Measurements from ENCODE around the gene FAM13C. TPM values are rescaled to one million over a fixed set of nuclear protein-coding genes. Genes with fewer than 3 reads are reported as not detected.
A peak's percentile ranks its signal among the peaks of the same experiment; 100 is the strongest.

Gene FAM13C
- total and polyA plus RNA-seq, 9 of the 15 experiments (the other 6 are each of a cell fraction or from before 2014, with no cell fraction given) = not detected

- BruUV-seq (replicated peaks) = no TSS peak
- ChIA-PET CTCF (ENCODE audit: low intra/inter-chr PET ratio) (interaction anchor here (0.7 kb wide), 1 partner anchor 350 kb away, joined by 5 read pairs; no protein-coding TSS in a partner anchor), POLR2A (no interaction called here)
- in situ Hi-C loops (cut with MboI) (no loop called here), intact Hi-C loops (cut with micrococcal nuclease) (no loop called here)
- no peak overlapping the region for H3K4me3 ChIP-seq
- H3K9me3 ChIP-seq (replicated peaks; ENCODE audit: control insufficient read depth, insufficient read depth, low read depth, low read length) = no peaks in the 10 kb centered on the region
- no peak for ATAC-seq
- H3K27ac ChIP-seq (ENCODE audit: extremely low read depth, low read depth, low read length) = no peak overlapping the region
- H3K36me3 ChIP-seq (ENCODE audit: control insufficient read depth, insufficient read depth, low read length) = no peaks in the 10 kb centered on the region
- H3K4me1 ChIP-seq (replicated peaks in 1 of 2; ENCODE audit: control insufficient read depth in 2 of 2, insufficient read depth in 2 of 2, low read length in 2 of 2) = no peaks in the 10 kb centered on the region
- no peak overlapping the region for H2AFZ ChIP-seq (ENCODE audit: low read depth, low read length)
- H3K4me2 ChIP-seq (ENCODE audit: insufficient read depth, low read length) = no peak overlapping the region
- no peaks in the 10 kb centered on the region for H3K9me1 ChIP-seq (ENCODE audit: control insufficient read depth, insufficient read depth, low read length)
- no peaks in the 10 kb centered on the region for H3K27me3 ChIP-seq (ENCODE audit: control insufficient read depth in 2 of 2, insufficient read depth in 2 of 2, low read length in 2 of 2)
- DNase-seq (ENCODE audit: extremely low read depth in 1 of 4, low spot score in 3 of 4) = peak in 1 of 4 experiments; percentile 8
- no peaks in the 10 kb centered on the region for H3K79me2 ChIP-seq (ENCODE audit: control insufficient read depth, insufficient read depth, low read length)
- TF ChIP-seq YY1 (IDR thresholded peaks at IDR 0.05; ENCODE audit: borderline replicate concordance in 1 of 3, control insufficient read depth in 1 of 3, extremely low read depth in 1 of 3, insufficient read depth in 3 of 3, insufficient read length in 1 of 3, insufficient replicate concordance in 2 of 3, low read depth in 1 of 3, low read length in 2 of 3) (peak in 1 of 3 experiments; percentile 43), NRF1 (conservative IDR thresholded peaks at IDR 0.05 in 1 of 2, IDR thresholded peaks at IDR 0.05 in 1 of 2) (no peak), KAT7 (CRISPR knock-in tag; IDR thresholded peaks at IDR 0.05; ENCODE audit: borderline replicate concordance) (no peak), RAD21 (CRISPR knock-in tag; conservative IDR thresholded peaks at IDR 0.05 in 1 of 2, IDR thresholded peaks at IDR 0.05 in 1 of 2) (peak in 1 of 2 experiments; percentile 28; a peak in 1 of 4 replicates), ZNF384 (IDR thresholded peaks at IDR 0.05; ENCODE audit: low read depth, low read length) (0 out of 2 replicates have a peak, but pooled peaks have one; percentile 38), EGR1 (conservative IDR thresholded peaks at IDR 0.05) (no peak), POLR2G (IDR thresholded peaks at IDR 0.05; ENCODE audit: low read depth, low read length) (no peak)
- TF ChIP-seq, protein P1, sequence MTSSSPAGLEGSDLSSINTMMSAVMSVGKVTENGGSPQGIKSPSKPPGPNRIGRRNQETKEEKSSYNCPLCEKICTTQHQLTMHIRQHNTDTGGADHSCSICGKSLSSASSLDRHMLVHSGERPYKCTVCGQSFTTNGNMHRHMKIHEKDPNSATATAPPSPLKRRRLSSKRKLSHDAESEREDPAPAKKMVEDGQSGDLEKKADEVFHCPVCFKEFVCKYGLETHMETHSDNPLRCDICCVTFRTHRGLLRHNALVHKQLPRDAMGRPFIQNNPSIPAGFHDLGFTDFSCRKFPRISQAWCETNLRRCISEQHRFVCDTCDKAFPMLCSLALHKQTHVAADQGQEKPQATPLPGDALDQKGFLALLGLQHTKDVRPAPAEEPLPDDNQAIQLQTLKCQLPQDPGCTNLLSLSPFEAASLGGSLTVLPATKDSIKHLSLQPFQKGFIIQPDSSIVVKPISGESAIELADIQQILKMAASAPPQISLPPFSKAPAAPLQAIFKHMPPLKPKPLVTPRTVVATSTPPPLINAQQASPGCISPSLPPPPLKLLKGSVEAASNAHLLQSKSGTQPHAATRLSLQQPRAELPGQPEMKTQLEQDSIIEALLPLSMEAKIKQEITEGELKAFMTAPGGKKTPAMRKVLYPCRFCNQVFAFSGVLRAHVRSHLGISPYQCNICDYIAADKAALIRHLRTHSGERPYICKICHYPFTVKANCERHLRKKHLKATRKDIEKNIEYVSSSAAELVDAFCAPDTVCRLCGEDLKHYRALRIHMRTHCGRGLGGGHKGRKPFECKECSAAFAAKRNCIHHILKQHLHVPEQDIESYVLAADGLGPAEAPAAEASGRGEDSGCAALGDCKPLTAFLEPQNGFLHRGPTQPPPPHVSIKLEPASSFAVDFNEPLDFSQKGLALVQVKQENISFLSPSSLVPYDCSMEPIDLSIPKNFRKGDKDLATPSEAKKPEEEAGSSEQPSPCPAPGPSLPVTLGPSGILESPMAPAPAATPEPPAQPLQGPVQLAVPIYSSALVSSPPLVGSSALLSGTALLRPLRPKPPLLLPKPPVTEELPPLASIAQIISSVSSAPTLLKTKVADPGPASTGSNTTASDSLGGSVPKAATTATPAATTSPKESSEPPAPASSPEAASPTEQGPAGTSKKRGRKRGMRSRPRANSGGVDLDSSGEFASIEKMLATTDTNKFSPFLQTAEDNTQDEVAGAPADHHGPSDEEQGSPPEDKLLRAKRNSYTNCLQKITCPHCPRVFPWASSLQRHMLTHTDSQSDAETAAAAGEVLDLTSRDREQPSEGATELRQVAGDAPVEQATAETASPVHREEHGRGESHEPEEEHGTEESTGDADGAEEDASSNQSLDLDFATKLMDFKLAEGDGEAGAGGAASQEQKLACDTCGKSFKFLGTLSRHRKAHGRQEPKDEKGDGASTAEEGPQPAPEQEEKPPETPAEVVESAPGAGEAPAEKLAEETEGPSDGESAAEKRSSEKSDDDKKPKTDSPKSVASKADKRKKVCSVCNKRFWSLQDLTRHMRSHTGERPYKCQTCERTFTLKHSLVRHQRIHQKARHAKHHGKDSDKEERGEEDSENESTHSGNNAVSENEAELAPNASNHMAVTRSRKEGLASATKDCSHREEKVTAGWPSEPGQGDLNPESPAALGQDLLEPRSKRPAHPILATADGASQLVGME (CRISPR knock-in tag; IDR thresholded peaks at IDR 0.05) = no peak
- TF ChIP-seq, protein P2, sequence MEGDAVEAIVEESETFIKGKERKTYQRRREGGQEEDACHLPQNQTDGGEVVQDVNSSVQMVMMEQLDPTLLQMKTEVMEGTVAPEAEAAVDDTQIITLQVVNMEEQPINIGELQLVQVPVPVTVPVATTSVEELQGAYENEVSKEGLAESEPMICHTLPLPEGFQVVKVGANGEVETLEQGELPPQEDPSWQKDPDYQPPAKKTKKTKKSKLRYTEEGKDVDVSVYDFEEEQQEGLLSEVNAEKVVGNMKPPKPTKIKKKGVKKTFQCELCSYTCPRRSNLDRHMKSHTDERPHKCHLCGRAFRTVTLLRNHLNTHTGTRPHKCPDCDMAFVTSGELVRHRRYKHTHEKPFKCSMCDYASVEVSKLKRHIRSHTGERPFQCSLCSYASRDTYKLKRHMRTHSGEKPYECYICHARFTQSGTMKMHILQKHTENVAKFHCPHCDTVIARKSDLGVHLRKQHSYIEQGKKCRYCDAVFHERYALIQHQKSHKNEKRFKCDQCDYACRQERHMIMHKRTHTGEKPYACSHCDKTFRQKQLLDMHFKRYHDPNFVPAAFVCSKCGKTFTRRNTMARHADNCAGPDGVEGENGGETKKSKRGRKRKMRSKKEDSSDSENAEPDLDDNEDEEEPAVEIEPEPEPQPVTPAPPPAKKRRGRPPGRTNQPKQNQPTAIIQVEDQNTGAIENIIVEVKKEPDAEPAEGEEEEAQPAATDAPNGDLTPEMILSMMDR (IDR thresholded peaks at IDR 0.05 in 2 of 3, conservative IDR thresholded peaks at IDR 0.05 in 1 of 3; ENCODE audit: insufficient read depth in 2 of 3, low read depth in 1 of 3, low read length in 3 of 3) = peak in 2 of 3 experiments; percentile 33 to 37; a peak in 2 of 6 replicates
- peak; percentile 58 for FAIRE-seq
- H4K20me1 ChIP-seq (replicated peaks; ENCODE audit: control insufficient read depth, insufficient read depth, low read length) = no peaks in the 10 kb centered on the region
- H3K9ac ChIP-seq (ENCODE audit: insufficient read depth in 1 of 2, low read depth in 2 of 2, low read length in 2 of 2) = no peak overlapping the region
These were observed 127.4 kb downstream of the FAM13C start for GRCh38 chr10:59234816-59235429.
